Subcutaneous abdominal adipose tissue (tissue), 5 donors: ENCODE measurements around the gene EPG5.
"Not testable (repeated sequence)": the region's sequence is repeated elsewhere in the genome, so short reads cannot be mapped to it uniquely, and the experiment has no call there.

Experiments
- H3K27ac ChIP-seq: one replicate; pipeline ENCODE4 v1.7.0; 2013; ENCODE audit warnings: low read depth, mild to moderate bottlenecking, inconsistent platforms, low read length, moderate library complexity
- H3K27me3 ChIP-seq, 5 donors: one replicate each; pipeline ENCODE4 v1.7.0; 2013; ENCODE audit warnings: low read length in 5 of 5, inconsistent platforms in 1 of 5; ENCODE audit not compliant: control insufficient read depth in 5 of 5, insufficient read depth in 4 of 5
- H3K36me3 ChIP-seq, 5 donors: one replicate each; pipeline ENCODE4 v1.7.0; 2013; ENCODE audit warnings: low read length in 5 of 5; ENCODE audit not compliant: control insufficient read depth in 5 of 5, insufficient read depth in 5 of 5
- H3K4me1 ChIP-seq, 5 donors: one replicate each; pipeline ENCODE4 v1.7.0; 2013; ENCODE audit warnings: low read length in 5 of 5, mild to moderate bottlenecking in 3 of 5, moderate library complexity in 1 of 5; ENCODE audit not compliant: control insufficient read depth in 5 of 5, insufficient read depth in 5 of 5
- H3K4me3 ChIP-seq, 5 donors: one replicate each; pipeline ENCODE4 v1.7.0; 2013; ENCODE audit warnings: low read length in 5 of 5, low read depth in 1 of 5
- H3K9ac ChIP-seq, 5 donors: one replicate each; pipeline ENCODE4 v1.7.0; 2013; ENCODE audit warnings: low read length in 5 of 5, mild to moderate bottlenecking in 4 of 5, moderate library complexity in 3 of 5
- H3K9me3 ChIP-seq, 5 donors: one replicate each; pipeline ENCODE4 v1.7.0; 2013; ENCODE audit warnings: low read length in 5 of 5; ENCODE audit not compliant: control insufficient read depth in 5 of 5
- donor health status: healthy.
- donor health status: healthy.
- donor health status: healthy.
- donor health status: healthy.
- donor health status: healthy.

The EPG5 gene

DNA sequence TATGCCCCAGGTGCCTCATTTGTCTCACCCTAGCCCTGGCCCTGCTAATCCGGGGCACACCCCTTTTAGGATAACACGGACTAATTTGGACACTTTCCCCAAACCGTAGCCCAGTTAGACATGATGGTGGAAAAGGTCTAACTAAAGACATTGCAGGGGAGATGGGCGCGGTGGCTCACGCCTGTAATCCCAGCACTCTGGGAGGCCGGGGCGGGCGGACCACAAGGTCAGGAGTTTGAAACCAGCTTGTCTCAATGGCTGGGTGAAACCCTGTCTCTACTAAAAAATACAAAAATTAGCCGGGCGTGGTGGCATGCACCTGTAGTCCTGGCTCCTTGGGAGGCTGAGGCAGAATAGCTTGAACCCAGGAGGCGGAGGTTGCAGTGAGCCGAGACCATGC, 118.5 kb downstream of the EPG5 start:
- H3K9ac ChIP-seq, H3K27ac ChIP-seq, H3K9me3 ChIP-seq, H3K4me3 ChIP-seq, H3K27me3 ChIP-seq: not testable (repeated sequence)
- peaks cover 9 to 42% (median 30%) of the 10 kb centered on the region in 5 donors for H3K36me3 ChIP-seq
- peaks cover 4 to 13% (median 10%) of the 10 kb centered on the region in 5 donors for H3K4me1 ChIP-seq

DNA sequence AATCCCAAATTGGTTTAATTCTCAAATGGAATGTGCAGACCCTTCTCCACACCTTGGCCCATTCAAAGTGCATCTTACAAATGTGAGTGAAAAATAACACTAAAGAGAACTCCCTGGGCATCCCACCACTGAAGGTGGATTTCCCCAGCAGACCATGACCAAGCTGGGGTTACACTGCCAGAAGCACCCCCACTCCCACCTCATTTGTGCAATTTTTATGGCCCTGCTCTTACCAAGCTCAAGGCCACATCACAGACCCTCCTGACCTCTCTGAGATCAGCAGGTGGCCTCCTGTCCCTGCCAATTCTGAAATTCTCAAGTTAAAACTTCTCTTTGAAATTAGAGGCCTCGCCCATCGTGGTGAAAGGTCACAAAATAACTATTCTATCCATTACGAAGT, 120.0 kb downstream of the EPG5 start:
- peaks cover 0 to 27% (median 16%) of the 10 kb centered on the region in 5 donors for H3K36me3 ChIP-seq
- no peak overlapping the region for H3K9ac ChIP-seq
- peaks cover 4 to 13% (median 10%) of the 10 kb centered on the region in 5 donors for H3K4me1 ChIP-seq
- no peaks in the 10 kb centered on the region for H3K9me3 ChIP-seq
- no peaks in the 10 kb centered on the region for H3K27me3 ChIP-seq
- no peak overlapping the region for H3K27ac ChIP-seq
- H3K4me3 ChIP-seq: no peak overlapping the region

DNA sequence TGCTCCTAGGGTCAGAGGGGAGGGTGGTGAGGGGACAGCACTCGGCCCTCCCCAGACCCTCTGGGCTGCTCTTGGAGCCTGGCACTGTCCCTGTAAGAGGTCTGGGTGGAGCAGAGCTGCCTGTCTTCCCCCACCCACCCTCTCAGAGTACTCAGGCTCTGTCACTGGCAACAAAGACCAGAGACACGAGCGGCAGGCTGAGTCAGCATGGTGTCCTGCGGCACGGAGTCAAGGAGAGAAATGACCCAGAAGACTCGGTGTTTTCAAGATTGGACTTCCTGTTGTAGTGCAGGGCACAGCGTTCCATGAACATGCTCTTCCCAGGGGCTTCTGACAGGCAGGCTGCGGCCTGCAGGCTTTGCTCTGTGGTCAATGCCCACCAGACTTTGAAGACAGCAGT, 121.7 kb downstream of the EPG5 start:
- peaks cover 0 to 5% (median 3%) of the 10 kb centered on the region in 5 donors for H3K27me3 ChIP-seq
- H3K9ac ChIP-seq: no peak overlapping the region
- no peak overlapping the region for H3K27ac ChIP-seq
- no peaks in the 10 kb centered on the region for H3K9me3 ChIP-seq
- no peak overlapping the region for H3K4me3 ChIP-seq
- H3K36me3 ChIP-seq: peaks cover 0 to 14% (median 12%) of the 10 kb centered on the region in 5 donors
- H3K4me1 ChIP-seq: no peaks in the 10 kb centered on the region

DNA sequence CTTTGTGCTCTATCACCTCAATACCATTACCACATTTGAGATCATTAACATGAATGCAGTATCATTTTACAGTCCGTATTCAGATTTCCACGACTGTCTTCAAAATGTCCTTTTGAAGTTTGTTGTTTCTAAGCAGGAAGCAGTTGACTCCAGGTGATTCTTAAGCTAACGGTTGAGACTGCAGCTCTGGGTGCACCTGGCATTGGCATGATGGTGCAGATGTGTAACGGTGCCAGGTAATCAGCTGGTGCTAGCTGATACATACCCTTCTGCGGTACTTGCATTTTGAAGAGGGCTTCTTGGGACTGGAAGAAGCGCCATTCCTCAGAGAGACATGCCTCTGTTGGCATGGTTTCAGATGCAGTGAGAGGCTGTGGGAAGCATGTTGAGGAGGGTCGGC, 122.2 kb downstream of the EPG5 start:
- H3K4me1 ChIP-seq: no peaks in the 10 kb centered on the region
- peaks cover 0 to 10% (median 9%) of the 10 kb centered on the region in 5 donors for H3K36me3 ChIP-seq
- no peaks in the 10 kb centered on the region for H3K9me3 ChIP-seq

DNA sequence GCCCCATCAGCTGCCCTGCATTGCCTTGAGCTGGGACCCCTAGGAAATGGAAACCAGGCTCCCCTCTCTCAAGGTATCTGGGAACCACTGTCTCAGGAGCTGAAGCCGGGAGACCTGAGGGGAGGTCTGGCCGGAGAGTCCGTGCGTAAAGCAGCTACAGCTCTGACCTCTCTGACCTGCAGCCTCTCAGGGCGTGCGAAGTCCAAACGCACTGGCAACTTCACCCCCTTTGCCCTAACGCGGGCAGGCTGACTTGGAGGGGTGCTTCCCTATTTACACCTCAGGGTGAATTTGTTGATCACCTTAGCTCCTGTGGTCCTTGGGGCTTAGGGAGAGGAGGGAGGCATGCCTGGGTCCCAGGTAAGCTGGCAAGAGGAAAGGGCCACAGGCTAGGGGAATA, 124.1 kb downstream of the EPG5 start:
- H3K9ac ChIP-seq: no peak overlapping the region
- no peak overlapping the region for H3K4me3 ChIP-seq
- H3K27me3 ChIP-seq: peaks cover 0 to 28% (median 25%) of the 10 kb centered on the region in 5 donors
- no peaks in the 10 kb centered on the region for H3K9me3 ChIP-seq
- H3K36me3 ChIP-seq: no peaks in the 10 kb centered on the region
- no peak overlapping the region for H3K27ac ChIP-seq
- H3K4me1 ChIP-seq: peaks cover 0 to 15% (median 10%) of the 10 kb centered on the region in 5 donors

More for the DNA sequence above, 122.2 kb downstream of the EPG5 start:
- Histone ChIP-seq H3K27ac (no peak overlapping the region), H3K27me3 (peaks cover 0 to 9% (median 6%) of the 10 kb centered on the region in 5 donors), H3K4me3 (no peak overlapping the region), H3K9ac (no peak overlapping the region)

DNA sequence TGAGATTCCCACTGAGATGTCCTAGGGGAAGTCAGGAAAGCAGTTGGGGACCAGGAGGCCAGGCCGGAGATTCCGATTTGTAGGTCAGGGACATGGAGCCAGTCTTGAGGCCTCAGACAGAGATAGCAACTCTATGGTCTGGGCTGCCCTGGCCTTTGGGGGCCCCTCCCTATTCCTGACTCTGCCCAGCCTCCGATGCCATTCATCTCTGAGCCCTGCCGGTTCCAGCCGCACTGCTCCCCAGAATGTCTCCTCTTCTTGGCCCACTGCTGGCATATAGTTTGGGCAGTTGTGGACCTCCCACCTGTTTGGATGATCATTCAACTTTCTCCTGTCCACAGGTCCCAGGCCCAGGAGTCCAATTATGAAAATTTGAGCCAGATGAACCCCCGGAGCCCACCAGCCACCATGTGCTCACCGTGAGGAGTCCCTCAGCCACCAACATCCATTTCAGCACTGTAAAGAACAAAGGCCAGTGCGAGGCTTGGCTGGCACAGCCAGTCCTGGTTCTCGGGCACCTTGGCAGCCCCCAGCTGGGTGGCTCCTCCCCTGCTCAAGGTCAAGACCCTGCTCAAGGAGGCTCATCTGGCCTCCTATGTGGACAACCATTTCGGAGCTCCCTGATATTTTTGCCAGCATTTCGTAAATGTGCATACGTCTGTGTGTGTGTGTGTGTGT, 125.2 kb downstream of the EPG5 start:
- Histone ChIP-seq H3K36me3 (no peaks in the 10 kb centered on the region), H3K4me1 (peaks cover 0 to 26% (median 20%) of the 10 kb centered on the region in 5 donors), H3K27ac (no peak overlapping the region), H3K4me3 (no peak overlapping the region), H3K9ac (no peak overlapping the region), H3K27me3 (peaks cover 6 to 38% (median 33%) of the 10 kb centered on the region in 5 donors), H3K9me3 (no peaks in the 10 kb centered on the region)

DNA sequence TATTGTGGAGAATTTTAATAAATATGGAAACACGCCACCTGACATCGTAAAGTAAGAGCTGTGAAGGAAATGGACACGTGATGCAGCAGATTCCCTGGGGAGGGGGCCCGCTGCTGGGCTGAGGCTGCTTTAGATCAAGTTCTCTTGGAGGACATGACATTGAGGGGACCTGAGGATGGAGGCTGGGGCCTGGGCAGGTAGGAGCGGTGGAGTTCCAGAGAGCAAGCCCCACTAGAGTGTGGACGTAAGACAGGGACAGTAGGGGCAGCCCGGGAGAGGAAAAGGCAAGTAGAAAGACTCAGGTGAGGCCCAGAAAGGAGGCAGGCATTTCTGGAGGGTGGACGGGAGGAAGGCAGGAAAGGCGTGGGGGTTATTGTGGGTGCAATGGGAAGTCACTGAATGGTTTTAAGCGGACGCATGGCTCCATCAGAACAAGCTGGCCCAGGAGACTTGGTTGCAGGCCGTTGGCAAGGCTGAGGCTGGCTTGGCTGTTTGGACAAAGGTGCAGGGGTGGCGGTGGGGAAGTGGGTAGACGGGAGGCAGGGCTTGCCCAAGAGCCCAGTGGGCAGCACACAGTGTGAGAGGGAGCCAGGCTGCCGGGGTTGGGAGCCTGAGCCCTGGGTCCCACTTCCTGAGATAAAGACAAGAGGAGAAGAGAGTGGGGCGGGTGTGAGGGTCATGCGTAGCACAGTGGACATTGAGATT, 125.9 kb downstream of the EPG5 start:
- Histone ChIP-seq H3K36me3 (no peaks in the 10 kb centered on the region), H3K4me1 (peaks cover 0 to 29% (median 20%) of the 10 kb centered on the region in 5 donors), H3K27ac (no peak overlapping the region), H3K27me3 (peaks cover 11 to 45% (median 39%) of the 10 kb centered on the region in 5 donors), H3K9me3 (no peaks in the 10 kb centered on the region), H3K9ac (no peak overlapping the region), H3K4me3 (no peak overlapping the region)

DNA sequence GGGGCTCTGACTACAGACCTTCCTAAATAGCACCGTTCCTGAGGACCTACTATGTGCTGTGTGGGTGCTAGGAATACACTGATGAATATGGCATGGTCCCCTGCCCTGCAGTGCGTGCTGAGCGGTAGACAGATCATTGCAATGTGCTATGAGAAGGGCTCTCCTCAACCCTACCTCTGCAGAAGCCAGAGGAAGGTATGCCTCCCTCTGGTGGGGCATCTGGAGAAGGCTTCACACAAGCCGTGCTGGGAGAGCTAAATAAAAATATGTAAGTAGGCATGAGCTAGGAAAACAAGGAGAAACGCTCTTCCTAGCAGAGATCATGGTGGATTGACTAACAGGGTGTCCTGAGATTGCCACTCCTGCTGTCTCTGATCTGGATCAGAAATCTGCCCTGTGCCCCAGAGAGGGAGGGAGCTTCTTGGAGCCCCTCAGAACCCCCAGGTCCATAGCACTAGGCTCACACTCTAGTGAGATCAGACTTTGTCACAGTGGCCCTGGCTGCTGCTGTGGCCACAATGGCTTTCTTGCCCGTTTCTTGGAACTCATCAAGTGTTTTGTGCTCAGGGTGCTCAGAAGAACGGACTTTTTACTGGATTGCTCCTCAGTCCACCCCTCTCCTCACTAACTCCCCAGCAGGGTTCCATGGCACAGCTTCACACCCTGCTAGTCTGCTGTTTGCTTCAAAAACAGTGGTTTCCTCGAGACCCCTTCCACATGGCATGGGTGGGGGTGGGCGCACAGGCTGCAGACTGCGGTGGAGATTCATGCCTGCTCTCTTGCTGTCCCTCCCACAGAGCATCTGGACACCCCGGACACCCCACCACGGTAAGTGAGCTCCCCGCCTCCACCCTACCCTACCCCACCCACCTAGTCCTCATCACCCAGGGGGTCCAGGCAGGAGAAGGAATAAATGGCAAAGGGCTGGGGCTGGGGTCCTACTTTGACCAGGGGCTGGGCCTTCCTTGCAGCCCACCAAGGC, 127.4 kb downstream of the EPG5 start:
- no peak overlapping the region for H3K27ac ChIP-seq
- peaks cover 0 to 29% (median 20%) of the 10 kb centered on the region in 5 donors for H3K4me1 ChIP-seq
- H3K9me3 ChIP-seq: no peaks in the 10 kb centered on the region
- peaks cover 11 to 54% (median 39%) of the 10 kb centered on the region in 5 donors for H3K27me3 ChIP-seq
- H3K36me3 ChIP-seq: no peaks in the 10 kb centered on the region
- H3K9ac ChIP-seq: no peak overlapping the region
- no peak overlapping the region for H3K4me3 ChIP-seq

DNA sequence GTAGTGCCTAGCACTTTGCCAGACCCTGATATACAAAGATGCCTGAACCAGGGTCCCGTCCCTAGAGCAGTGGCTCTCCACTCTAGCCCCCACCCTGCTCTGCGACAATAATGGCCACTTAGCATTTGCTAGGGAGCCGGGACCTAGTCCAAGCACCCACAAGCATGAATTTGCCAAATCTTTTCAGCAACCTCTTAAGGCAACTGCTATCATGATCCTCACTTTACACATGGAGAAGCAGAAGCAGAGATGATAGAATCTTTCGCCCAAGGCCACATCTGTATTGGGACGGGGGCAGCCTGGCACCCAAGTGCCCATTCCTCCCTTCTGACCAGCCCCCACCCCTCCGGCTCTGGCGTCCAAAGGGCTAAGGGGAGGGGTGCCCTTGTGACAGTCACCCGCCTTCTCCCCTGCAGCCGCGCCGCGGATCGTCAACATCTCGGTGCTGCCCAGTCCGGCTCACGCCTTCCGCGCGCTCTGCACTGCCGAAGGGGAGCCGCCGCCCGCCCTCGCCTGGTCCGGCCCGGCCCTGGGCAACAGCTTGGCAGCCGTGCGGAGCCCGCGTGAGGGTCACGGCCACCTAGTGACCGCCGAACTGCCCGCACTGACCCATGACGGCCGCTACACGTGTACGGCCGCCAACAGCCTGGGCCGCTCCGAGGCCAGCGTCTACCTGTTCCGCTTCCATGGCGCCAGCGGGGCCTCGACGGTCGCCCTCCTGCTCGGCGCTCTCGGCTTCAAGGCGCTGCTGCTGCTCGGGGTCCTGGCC, 128.6 kb downstream of the EPG5 start:
- H3K27ac ChIP-seq: no peak overlapping the region
- H3K27me3 ChIP-seq: peaks cover 11 to 63% (median 44%) of the 10 kb centered on the region in 5 donors
- H3K9ac ChIP-seq: no peak overlapping the region
- no peaks in the 10 kb centered on the region for H3K36me3 ChIP-seq
- peak overlapping the region; percentile 22 to 63 (median 48) for H3K4me3 ChIP-seq
- H3K4me1 ChIP-seq: peaks cover 0 to 29% (median 20%) of the 10 kb centered on the region in 5 donors
- H3K9me3 ChIP-seq: no peaks in the 10 kb centered on the region
